Glutamatergic neuron (in vitro differentiated cells): Measurements from ENCODE around the gene PHTF2. TPM values are rescaled to one million over a fixed set of nuclear protein-coding genes. Genes with fewer than 3 reads are reported as not detected.

Experiments used
- DNase-seq: peaks from one replicate; pipeline ENCODE4 v3.0.0; 2022
- H3K27ac Mint-ChIP-seq: one replicate; pipeline ENCODE4 v1.8.0; 2020; ENCODE audit warnings: mild to moderate bottlenecking, mixed read lengths, inconsistent platforms; ENCODE audit not compliant: unreplicated experiment
- H3K27me3 Mint-ChIP-seq: one replicate; pipeline ENCODE4 v1.8.0; 2020; ENCODE audit warnings: mild to moderate bottlenecking, moderate library complexity, mixed read lengths, inconsistent platforms; ENCODE audit not compliant: unreplicated experiment
- H3K36me3 Mint-ChIP-seq: one replicate; pipeline ENCODE4 v1.8.0; 2020; ENCODE audit warnings: mild to moderate bottlenecking, mixed read lengths, inconsistent platforms; ENCODE audit not compliant: unreplicated experiment
- H3K4me1 Mint-ChIP-seq: one replicate; pipeline ENCODE4 v1.8.0; 2020; ENCODE audit warnings: mild to moderate bottlenecking, low read depth, mixed read lengths, inconsistent platforms; ENCODE audit not compliant: unreplicated experiment
- H3K4me3 Mint-ChIP-seq: one replicate; pipeline ENCODE4 v1.8.0; 2020; ENCODE audit warnings: mild to moderate bottlenecking, mixed read lengths, inconsistent platforms; ENCODE audit not compliant: unreplicated experiment
- H3K9me3 Mint-ChIP-seq: one replicate; pipeline ENCODE4 v1.8.0; 2020; ENCODE audit warnings: mild to moderate bottlenecking, moderate library complexity, mixed read lengths, inconsistent platforms; ENCODE audit not compliant: unreplicated experiment
- total RNA-seq: library from RNA; stranded (reverse); fragmentation: NEBNext Ultra II Directional; extraction: Animal tissue kit (Norgen Biotek cat#: 25700); gene quantifications from one replicate; pipeline ENCODE4 v1.2.1, GENCODE V29; 2021; ENCODE audit not compliant: unreplicated experiment
- TF ChIP-seq, protein P1 (sequence below): fragments of 200-600 bp; sonication (generic); IDR thresholded peaks from one replicate; pipeline ENCODE4 v1.5.0; 2021; ENCODE audit not compliant: partially characterized antibody, unreplicated experiment

The PHTF2 gene
- total RNA-seq, 1 donor from 2014 or later: 15.1 TPM

DNA sequence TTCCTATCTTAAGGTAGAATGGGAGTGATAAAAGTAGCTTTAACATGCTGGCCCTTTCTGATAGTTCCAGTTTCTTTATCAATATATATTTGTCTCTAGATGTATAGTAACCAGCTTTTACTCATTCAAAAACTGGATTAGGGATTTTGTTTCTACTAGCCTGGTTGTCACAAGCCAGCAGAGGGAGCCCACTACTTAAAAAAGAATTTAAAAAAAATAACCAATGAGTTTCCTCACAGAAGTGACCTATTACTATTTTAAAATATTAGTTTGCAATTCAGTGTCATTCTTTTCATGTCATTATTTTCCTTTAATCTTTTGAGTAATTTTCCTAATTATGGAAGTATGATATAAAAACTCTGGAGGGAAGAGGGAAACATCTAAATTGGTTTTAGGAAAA lies 142.1 kb downstream of the PHTF2 start:
- H3K36me3 Mint-ChIP-seq: no peaks in the 10 kb centered on the region
- no peak for DNase-seq
- no peak overlapping the region for H3K4me3 Mint-ChIP-seq
- H3K27me3 Mint-ChIP-seq: no peaks in the 10 kb centered on the region
- H3K27ac Mint-ChIP-seq: no peak overlapping the region
- TF ChIP-seq, protein P1, sequence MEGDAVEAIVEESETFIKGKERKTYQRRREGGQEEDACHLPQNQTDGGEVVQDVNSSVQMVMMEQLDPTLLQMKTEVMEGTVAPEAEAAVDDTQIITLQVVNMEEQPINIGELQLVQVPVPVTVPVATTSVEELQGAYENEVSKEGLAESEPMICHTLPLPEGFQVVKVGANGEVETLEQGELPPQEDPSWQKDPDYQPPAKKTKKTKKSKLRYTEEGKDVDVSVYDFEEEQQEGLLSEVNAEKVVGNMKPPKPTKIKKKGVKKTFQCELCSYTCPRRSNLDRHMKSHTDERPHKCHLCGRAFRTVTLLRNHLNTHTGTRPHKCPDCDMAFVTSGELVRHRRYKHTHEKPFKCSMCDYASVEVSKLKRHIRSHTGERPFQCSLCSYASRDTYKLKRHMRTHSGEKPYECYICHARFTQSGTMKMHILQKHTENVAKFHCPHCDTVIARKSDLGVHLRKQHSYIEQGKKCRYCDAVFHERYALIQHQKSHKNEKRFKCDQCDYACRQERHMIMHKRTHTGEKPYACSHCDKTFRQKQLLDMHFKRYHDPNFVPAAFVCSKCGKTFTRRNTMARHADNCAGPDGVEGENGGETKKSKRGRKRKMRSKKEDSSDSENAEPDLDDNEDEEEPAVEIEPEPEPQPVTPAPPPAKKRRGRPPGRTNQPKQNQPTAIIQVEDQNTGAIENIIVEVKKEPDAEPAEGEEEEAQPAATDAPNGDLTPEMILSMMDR: peak; percentile 59
- no peaks in the 10 kb centered on the region for H3K4me1 Mint-ChIP-seq
- no peaks in the 10 kb centered on the region for H3K9me3 Mint-ChIP-seq

- H3K27me3 Mint-ChIP-seq: no peaks in the 10 kb centered on the region
- TF ChIP-seq, protein P1: no peak
- no peaks in the 10 kb centered on the region for H3K9me3 Mint-ChIP-seq
- H3K36me3 Mint-ChIP-seq: no peaks in the 10 kb centered on the region
- no peak for DNase-seq
- H3K4me3 Mint-ChIP-seq: no peak overlapping the region
- H3K27ac Mint-ChIP-seq: no peak overlapping the region
- no peaks in the 10 kb centered on the region for H3K4me1 Mint-ChIP-seq
These were observed 143.9 kb downstream of the PHTF2 start for GRCh38 chr7:77942431-77942830.

DNA sequence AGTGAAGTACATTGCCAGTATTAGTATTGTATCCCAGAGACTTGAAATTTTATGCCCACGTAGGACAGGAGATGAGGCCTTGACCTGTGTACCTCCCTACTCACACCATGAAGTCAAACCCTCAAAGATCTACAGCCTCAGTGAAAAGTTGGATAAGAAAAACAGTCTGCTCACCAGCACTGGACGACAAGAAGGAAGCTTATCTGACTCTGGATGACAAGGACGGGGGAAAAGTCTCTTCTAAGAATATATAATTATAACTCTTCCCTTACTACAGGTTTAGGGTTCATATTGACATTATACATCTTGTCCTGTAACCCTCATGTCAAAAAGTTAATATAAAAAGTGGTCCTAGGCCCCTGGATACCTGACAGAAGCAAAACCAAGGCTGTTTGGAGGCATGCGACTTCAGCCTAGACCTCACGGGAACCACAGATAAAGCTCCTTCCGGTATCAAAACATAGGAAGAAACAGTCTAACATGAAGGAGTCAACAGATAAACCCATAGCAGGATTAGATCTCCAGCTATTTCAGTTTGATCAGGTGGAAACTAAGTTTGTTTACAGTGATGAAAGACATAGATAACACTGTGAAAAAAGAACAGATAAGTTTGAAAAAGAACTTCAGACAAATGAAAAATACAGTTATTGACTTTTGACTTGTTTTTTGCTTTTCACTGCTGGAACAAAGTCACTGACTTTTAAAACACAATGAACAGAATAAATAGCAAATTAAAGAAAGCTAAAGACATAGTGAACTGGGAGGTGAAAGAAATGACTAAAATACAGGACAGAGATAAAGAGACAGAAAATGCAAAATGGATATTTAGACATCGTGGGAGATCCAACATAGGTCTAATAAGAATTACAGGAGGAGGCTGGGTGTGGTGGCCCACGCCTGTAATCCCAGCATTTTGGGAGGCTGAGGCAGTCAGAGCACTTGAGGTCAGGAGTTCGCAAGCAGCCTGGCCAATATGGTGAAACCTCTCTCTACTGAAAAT lies 145.9 kb downstream of the PHTF2 start:
- H3K4me1 Mint-ChIP-seq: no peaks in the 10 kb centered on the region
- H3K27ac Mint-ChIP-seq: no peak overlapping the region
- TF ChIP-seq, protein P1: no peak
- no peaks in the 10 kb centered on the region for H3K27me3 Mint-ChIP-seq
- no peaks in the 10 kb centered on the region for H3K36me3 Mint-ChIP-seq
- H3K9me3 Mint-ChIP-seq: no peaks in the 10 kb centered on the region
- DNase-seq: no peak
- no peak overlapping the region for H3K4me3 Mint-ChIP-seq

- Mint-ChIP-seq H3K9me3 (no peaks in the 10 kb centered on the region), H3K4me3 (no peak overlapping the region), H3K27me3 (peaks cover 1% of the 10 kb centered on the region), H3K4me1 (no peaks in the 10 kb centered on the region), H3K27ac (no peak overlapping the region), H3K36me3 (no peaks in the 10 kb centered on the region)
- DNase-seq: no peak
- TF ChIP-seq, protein P1: no peak
These were observed 152.0 kb downstream of the PHTF2 start for GRCh38 chr7:77950548-77950947.
